Measurements from ENCODE around the gene DAB2. TPM values are rescaled to one million over a fixed set of nuclear protein-coding genes. Genes with fewer than 3 reads are reported as not detected.

The DAB2 gene
- total RNA-seq, 1 donor = 14.4 TPM

- H3K27me3 ChIP-seq (ENCODE audit: insufficient read depth, low read length) = peaks cover 7% of the 10 kb centered on the region
- no peak overlapping the region for H3K4me3 ChIP-seq (ENCODE audit: low read length)
- H3K9me3 ChIP-seq (ENCODE audit: low read depth, low read length) = no peaks in the 10 kb centered on the region
- H3K4me1 ChIP-seq (ENCODE audit: insufficient read depth, low read length) = no peaks in the 10 kb centered on the region
Observed at GRCh38 chr5:39439582-39440162, 14.9 kb upstream of the DAB2 start.

- Histone ChIP-seq H3K4me3 (ENCODE audit: low read length) (no peak overlapping the region), H3K27me3 (ENCODE audit: insufficient read depth, low read length) (peaks cover 7% of the 10 kb centered on the region), H3K4me1 (ENCODE audit: insufficient read depth, low read length) (no peaks in the 10 kb centered on the region), H3K9me3 (ENCODE audit: low read depth, low read length) (no peaks in the 10 kb centered on the region)
Observed at GRCh38 chr5:39437467-39437866, 12.7 kb upstream of the DAB2 start.

- Histone ChIP-seq H3K9me3 (ENCODE audit: low read depth, low read length) (no peaks in the 10 kb centered on the region), H3K4me1 (ENCODE audit: insufficient read depth, low read length) (no peaks in the 10 kb centered on the region), H3K4me3 (ENCODE audit: low read length) (no peak overlapping the region), H3K27me3 (ENCODE audit: insufficient read depth, low read length) (peaks cover 7% of the 10 kb centered on the region)
Observed at GRCh38 chr5:39433848-39434247, 9.1 kb upstream of the DAB2 start.

GRCh38 chr5:39432696-39433530 is 8.1 kb upstream of the DAB2 start:
- Histone ChIP-seq H3K27me3 (ENCODE audit: insufficient read depth, low read length) (peaks cover 7% of the 10 kb centered on the region), H3K4me1 (ENCODE audit: insufficient read depth, low read length) (no peaks in the 10 kb centered on the region), H3K9me3 (ENCODE audit: low read depth, low read length) (no peaks in the 10 kb centered on the region), H3K4me3 (ENCODE audit: low read length) (no peak overlapping the region)

GRCh38 chr5:39430461-39430860 is 5.7 kb upstream of the DAB2 start:
- no peaks in the 10 kb centered on the region for H3K4me1 ChIP-seq (ENCODE audit: insufficient read depth, low read length)
- H3K4me3 ChIP-seq (ENCODE audit: low read length) = no peak overlapping the region
- H3K27me3 ChIP-seq (ENCODE audit: insufficient read depth, low read length) = peaks cover 16% of the 10 kb centered on the region
- H3K9me3 ChIP-seq (ENCODE audit: low read depth, low read length) = no peaks in the 10 kb centered on the region

GRCh38 chr5:39428640-39429039 is 3.9 kb upstream of the DAB2 start:
- Histone ChIP-seq H3K4me1 (ENCODE audit: insufficient read depth, low read length) (peaks cover 13% of the 10 kb centered on the region), H3K4me3 (ENCODE audit: low read length) (no peak overlapping the region), H3K9me3 (ENCODE audit: low read depth, low read length) (no peaks in the 10 kb centered on the region), H3K27me3 (ENCODE audit: insufficient read depth, low read length) (peaks cover 21% of the 10 kb centered on the region)

- Histone ChIP-seq H3K9me3 (ENCODE audit: low read depth, low read length) (no peaks in the 10 kb centered on the region), H3K27me3 (ENCODE audit: insufficient read depth, low read length) (peaks cover 21% of the 10 kb centered on the region), H3K4me1 (ENCODE audit: insufficient read depth, low read length) (peaks cover 17% of the 10 kb centered on the region), H3K4me3 (ENCODE audit: low read length) (no peak overlapping the region)
Observed at GRCh38 chr5:39427633-39428032, 2.9 kb upstream of the DAB2 start.

- peaks cover 17% of the 10 kb centered on the region for H3K4me1 ChIP-seq (ENCODE audit: insufficient read depth, low read length)
Observed at GRCh38 chr5:39427229-39427628, 2.4 kb upstream of the DAB2 start.

GRCh38 chr5:39426746-39427105 is 1.9 kb upstream of the DAB2 start:
- no peaks in the 10 kb centered on the region for H3K9me3 ChIP-seq (ENCODE audit: low read depth, low read length)
- H3K27me3 ChIP-seq (ENCODE audit: insufficient read depth, low read length) = peaks cover 21% of the 10 kb centered on the region
- peaks cover 17% of the 10 kb centered on the region for H3K4me1 ChIP-seq (ENCODE audit: insufficient read depth, low read length)
- H3K4me3 ChIP-seq (ENCODE audit: low read length) = no peak overlapping the region

More at GRCh38 chr5:39427229-39427628, 2.4 kb upstream of the DAB2 start:
- Histone ChIP-seq H3K4me3 (ENCODE audit: low read length) (no peak overlapping the region), H3K9me3 (ENCODE audit: low read depth, low read length) (no peaks in the 10 kb centered on the region), H3K27me3 (ENCODE audit: insufficient read depth, low read length) (peaks cover 21% of the 10 kb centered on the region)

GRCh38 chr5:39426051-39426745 is 1.4 kb upstream of the DAB2 start:
- peaks cover 17% of the 10 kb centered on the region for H3K4me1 ChIP-seq (ENCODE audit: insufficient read depth, low read length)
- no peak overlapping the region for H3K4me3 ChIP-seq (ENCODE audit: low read length)
- peaks cover 21% of the 10 kb centered on the region for H3K27me3 ChIP-seq (ENCODE audit: insufficient read depth, low read length)
- no peaks in the 10 kb centered on the region for H3K9me3 ChIP-seq (ENCODE audit: low read depth, low read length)

GRCh38 chr5:39423331-39423751 is 1.4 kb downstream of the DAB2 start:
- Histone ChIP-seq H3K4me1 (ENCODE audit: insufficient read depth, low read length) (peaks cover 28% of the 10 kb centered on the region), H3K4me3 (ENCODE audit: low read length) (no peak overlapping the region), H3K27me3 (ENCODE audit: insufficient read depth, low read length) (peaks cover 21% of the 10 kb centered on the region), H3K9me3 (ENCODE audit: low read depth, low read length) (no peaks in the 10 kb centered on the region)

GRCh38 chr5:39422728-39423285 is 2.0 kb downstream of the DAB2 start:
- H3K4me1 ChIP-seq (ENCODE audit: insufficient read depth, low read length) = peaks cover 28% of the 10 kb centered on the region
- no peaks in the 10 kb centered on the region for H3K9me3 ChIP-seq (ENCODE audit: low read depth, low read length)
- no peak overlapping the region for H3K4me3 ChIP-seq (ENCODE audit: low read length)
- peaks cover 21% of the 10 kb centered on the region for H3K27me3 ChIP-seq (ENCODE audit: insufficient read depth, low read length)

- no peak overlapping the region for H3K4me3 ChIP-seq (ENCODE audit: low read length)
- peaks cover 21% of the 10 kb centered on the region for H3K27me3 ChIP-seq (ENCODE audit: insufficient read depth, low read length)
- H3K4me1 ChIP-seq (ENCODE audit: insufficient read depth, low read length) = peaks cover 28% of the 10 kb centered on the region
- no peaks in the 10 kb centered on the region for H3K9me3 ChIP-seq (ENCODE audit: low read depth, low read length)
Observed at GRCh38 chr5:39422036-39422606, 2.7 kb downstream of the DAB2 start.

GRCh38 chr5:39420482-39421145 is 4.2 kb downstream of the DAB2 start:
- Histone ChIP-seq H3K4me1 (ENCODE audit: insufficient read depth, low read length) (peaks cover 28% of the 10 kb centered on the region), H3K4me3 (ENCODE audit: low read length) (no peak overlapping the region), H3K9me3 (ENCODE audit: low read depth, low read length) (no peaks in the 10 kb centered on the region), H3K27me3 (ENCODE audit: insufficient read depth, low read length) (peaks cover 14% of the 10 kb centered on the region)
